LNCAP (cell line): ENCODE results near the gene DIPK1B.

Experiments
- TF ChIP-seq, protein P1 (sequence below): fragments of 450-650 bp; IDR thresholded peaks from 2 replicates; pipeline ENCODE4 v1.5.1; 2017; ENCODE audit warnings: mild to moderate bottlenecking

The DIPK1B gene

DNA sequence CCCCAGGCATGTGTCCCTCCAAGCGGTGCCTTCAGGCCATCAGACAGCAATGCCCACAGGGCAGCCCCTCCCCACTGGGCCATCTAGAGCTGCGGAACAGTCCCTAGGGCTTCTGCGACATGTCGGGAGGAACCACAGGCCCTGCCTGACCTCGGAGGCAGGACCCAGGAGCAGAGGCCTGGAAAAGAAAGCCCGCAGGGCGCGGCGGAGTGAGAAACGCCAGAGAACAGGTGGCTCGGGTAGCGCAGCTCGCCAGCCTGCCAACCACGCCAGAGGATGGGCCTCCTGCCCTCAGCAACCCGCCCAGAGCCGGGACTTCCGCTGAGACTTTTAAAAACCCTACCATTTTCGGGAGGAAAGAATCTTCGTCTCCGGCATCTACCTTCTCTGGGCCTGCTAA is 45.0 kb downstream of the DIPK1B start:
- TF ChIP-seq, protein P1, sequence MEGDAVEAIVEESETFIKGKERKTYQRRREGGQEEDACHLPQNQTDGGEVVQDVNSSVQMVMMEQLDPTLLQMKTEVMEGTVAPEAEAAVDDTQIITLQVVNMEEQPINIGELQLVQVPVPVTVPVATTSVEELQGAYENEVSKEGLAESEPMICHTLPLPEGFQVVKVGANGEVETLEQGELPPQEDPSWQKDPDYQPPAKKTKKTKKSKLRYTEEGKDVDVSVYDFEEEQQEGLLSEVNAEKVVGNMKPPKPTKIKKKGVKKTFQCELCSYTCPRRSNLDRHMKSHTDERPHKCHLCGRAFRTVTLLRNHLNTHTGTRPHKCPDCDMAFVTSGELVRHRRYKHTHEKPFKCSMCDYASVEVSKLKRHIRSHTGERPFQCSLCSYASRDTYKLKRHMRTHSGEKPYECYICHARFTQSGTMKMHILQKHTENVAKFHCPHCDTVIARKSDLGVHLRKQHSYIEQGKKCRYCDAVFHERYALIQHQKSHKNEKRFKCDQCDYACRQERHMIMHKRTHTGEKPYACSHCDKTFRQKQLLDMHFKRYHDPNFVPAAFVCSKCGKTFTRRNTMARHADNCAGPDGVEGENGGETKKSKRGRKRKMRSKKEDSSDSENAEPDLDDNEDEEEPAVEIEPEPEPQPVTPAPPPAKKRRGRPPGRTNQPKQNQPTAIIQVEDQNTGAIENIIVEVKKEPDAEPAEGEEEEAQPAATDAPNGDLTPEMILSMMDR, result no peak

DNA sequence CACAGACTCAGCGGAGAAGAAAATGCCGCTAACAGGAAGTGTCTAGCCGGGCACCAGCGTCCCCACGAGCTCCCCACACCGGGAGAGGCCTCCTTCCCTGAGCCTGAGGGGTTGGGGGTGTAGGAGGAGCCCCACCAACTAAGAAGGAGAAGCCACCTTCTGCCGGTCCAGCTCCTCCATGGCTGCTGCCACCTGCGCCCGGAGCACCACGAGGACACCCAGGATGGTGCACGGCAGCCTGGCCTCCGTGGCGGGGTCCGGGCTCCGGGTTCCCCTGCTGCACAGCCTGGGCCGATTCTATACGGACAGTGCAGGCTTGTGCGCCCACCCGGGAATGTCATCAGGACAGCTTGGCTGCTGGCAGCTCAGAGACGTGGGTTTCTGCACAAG is 45.4 kb downstream of the DIPK1B start:
- TF ChIP-seq, protein P1, result no peak

GRCh38 chr9:136759001-136759400 is 46.6 kb downstream of the DIPK1B start:
- TF ChIP-seq, protein P1, result no peak

DNA sequence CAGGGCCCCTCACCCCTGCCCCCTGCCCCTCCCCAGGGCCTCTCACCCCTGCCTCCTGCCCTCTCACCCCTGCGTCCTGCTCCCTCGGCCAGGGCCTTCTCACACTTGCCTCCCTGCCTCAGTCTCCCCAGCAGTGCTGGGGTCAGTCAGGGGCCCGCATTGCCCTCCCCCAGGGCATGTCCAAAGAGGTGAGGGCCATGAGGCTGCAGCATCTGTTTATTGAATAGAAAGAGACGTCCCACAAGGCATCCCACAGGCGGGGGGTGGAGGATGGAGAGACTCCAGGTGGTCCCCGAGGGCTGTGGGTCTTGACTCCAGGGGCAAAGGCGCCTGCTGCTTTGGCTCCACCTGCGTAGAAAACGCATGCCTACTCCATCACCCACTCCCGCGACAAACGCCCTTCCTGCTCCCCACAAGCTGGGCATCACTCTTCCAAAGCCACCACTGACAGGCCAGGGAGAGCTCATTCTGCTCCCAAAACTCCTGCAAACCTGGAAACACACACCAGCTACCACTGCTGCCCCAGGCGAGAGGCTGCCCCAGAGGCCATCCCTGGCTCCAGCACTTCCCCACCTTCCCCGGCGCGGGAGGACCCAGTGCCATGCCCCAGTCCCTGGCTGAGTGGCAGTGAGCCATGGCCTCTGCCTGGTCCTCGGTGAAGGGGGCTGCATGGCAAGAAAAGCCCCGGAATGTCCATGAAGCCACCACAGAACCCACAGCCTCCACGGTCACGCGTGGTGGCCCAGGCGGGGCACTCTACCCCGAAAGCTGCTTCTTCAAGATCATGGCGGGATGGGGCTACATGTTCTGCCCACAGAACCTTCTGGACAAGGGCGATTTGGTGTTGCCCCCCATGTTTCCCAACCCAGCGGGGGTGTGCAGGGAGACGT is 47.3 kb downstream of the DIPK1B start:
- TF ChIP-seq, protein P1, result no peak

GRCh38 chr9:136760424-136760823 is 48.1 kb downstream of the DIPK1B start:
- TF ChIP-seq, protein P1, result no peak

DNA sequence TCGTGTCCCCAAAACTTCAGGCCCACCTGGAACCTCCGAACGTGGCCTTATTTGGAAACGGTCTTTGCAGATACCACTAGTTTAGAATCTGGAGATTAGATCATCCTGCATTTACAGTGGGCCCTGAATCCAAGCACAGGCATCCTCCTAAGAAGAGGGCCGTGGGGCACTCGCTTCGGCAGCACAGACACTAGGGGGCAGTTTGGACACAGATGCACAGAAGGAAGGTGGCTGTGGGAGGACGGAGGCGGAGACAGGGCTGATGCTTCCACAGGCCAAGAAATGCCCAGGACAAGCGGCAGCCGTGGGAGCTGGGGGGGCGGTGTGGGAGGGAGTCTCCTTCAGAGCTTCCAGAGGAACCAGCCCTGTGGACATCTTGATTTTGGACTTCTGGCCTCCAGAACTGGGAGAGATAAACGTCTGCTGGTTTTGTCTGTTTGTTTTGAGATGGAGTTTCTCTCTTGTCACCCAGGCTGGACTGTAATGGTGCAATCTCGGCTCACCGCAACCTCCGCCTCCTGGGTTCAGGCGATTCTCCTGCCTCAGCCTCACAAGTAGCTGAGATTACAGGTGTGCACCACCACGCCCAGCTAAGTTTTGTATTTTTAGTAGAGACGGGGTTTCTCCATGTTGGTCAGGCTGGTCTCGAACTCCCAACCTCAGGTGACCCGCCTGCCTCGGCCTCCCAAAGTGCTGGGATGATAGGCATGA is 48.6 kb downstream of the DIPK1B start:
- TF ChIP-seq, protein P1, result peak; percentile 76

- TF ChIP-seq, protein P1, result no peak
Observed at GRCh38 chr9:136761545-136761981, 49.2 kb downstream of the DIPK1B start.
